Amygdala (tissue), 56 donors: Measurements from ENCODE around the gene AFF3.

ENCODE experiments used
- DNase-seq, 56 donors: peaks; one replicate each; lab custom pipeline; 2025; lab: John Stamatoyannopoulos, UW

AFF3 gene

DNA sequence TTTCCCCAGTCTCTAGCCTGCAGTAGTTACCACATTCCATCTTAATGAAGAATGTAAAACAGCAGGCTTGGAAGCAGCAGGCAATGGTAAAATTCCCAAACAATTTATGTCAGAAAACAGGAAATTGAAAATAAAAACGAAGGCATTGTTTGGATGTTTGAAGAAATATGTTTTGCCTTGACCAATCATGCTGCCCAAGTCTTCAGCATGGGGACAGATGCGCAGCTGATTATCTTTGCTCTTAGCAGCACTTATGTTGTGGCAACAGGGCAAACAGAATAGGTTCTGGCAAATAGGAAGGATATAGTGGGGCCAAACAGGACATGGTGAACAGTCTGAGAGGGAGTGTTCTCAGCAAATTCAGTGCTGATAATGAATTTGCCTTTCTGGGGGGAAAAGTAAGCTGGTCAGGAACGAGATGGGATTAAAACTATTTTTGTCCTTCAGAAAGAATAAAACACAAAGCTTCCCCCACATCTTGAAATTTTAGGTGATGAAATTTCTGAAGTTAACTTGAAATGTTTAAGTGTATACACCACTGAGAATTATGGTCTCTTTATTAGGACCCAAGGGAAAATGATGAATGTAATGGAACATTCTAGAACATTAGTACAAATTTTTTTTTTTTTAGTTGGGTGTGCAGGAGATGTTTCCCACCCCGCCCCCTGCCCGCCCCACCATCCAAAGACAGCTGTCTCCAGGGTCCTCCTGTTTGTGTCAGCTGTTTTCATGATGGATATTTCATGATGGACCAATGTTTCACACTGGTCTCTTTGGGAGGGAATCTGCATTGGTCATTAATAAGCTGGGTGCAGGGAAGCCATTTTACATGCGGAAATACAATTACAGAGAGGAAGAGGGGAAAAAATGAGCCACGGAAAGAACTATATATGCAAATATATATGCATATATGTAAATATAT is 413.0 kb downstream of the AFF3 start:
- DNase-seq: no peak

DNA sequence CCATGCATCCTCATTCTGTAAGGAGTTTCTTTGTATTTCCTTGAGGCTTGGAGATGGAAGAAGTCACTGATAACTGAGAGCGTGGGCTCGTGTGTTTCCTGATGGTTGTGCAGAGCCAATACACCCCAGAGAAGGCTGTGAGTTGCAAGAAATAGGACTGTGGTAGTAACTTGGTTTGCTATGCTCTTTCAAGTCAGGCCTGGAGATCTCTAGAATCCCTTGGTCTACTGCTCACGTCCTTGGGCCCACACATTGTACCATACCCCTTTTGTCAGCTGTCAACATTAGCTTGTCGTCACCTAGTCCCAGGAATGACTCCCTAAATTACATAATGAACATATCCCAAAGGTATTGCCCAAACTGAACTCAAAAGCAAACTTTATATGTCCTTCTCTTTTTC is 414.2 kb downstream of the AFF3 start:
- no peak for DNase-seq

DNA sequence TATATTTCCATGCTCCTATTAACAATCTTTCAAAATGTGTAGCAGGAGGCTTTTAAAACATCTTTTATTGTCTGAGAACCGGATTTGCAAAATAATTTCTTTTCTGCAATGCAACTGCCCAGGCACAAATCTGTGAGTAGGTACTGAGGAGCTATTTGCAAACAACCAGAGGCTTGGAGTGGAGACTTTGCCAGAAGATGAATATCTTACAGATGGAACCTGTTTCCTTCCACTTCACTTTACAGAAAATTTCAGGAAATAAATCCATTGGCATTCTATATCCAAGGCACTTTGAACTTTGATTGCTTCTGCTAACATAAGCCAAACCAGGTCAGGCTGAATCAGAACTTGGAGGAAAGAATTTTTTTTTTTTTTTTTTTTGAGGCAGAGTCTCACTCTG is 415.2 kb downstream of the AFF3 start:
- no peak for DNase-seq

GRCh38 chr2:99726691-99727090 is 415.7 kb downstream of the AFF3 start:
- DNase-seq: no peak

- DNase-seq: no peak
Observed at GRCh38 chr2:99725820-99726219, 416.6 kb downstream of the AFF3 start.

- no peak for DNase-seq
Observed at GRCh38 chr2:99722476-99722875, 419.9 kb downstream of the AFF3 start.

- no peak for DNase-seq
Observed at GRCh38 chr2:99719102-99719501, 423.3 kb downstream of the AFF3 start.

DNA sequence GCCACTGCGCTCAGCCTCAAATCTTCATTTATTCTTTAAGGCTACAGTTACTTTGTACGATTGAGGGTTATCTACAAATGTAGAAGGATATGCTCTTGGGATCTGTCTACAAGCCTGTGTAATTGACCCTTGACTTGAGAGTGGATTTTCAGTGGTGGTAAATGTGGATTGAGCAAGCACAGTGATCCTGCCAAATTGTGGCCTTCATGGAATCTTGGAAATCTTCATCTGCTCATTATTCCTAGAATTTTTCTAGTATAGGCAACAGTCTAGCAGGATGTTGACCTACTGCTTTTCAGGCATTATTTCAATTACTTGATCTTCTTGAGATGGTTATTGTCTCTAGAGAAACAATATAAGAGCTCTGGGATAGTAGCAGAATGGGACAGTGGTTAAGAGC is 426.4 kb downstream of the AFF3 start:
- no peak for DNase-seq

GRCh38 chr2:99714349-99714748 is 428.0 kb downstream of the AFF3 start:
- DNase-seq: no peak

- no peak for DNase-seq
Observed at GRCh38 chr2:99711144-99711543, 431.2 kb downstream of the AFF3 start.

DNA sequence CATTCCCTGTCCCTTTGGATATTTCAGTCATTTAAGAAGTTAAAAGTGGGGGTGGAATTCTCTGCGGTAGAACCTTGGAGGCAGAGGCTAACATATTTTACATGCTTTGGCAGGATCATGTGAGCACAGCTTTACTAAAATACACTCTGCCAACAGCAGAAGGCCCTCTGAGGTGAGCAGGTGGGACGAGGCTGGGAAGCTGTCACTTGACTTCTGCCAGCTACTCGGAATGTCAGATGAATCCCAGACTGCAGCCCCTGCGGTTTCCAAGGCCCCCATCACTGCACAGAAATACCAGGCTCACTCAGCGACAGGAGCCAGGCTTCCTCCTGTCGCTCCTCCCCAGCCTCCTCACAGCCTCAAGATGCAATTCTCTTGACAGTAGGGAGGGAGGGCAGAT is 431.7 kb downstream of the AFF3 start:
- peak in 1 of 56 donors; percentile 4 for DNase-seq

GRCh38 chr2:99709229-99709628 is 433.2 kb downstream of the AFF3 start:
- no peak for DNase-seq

DNA sequence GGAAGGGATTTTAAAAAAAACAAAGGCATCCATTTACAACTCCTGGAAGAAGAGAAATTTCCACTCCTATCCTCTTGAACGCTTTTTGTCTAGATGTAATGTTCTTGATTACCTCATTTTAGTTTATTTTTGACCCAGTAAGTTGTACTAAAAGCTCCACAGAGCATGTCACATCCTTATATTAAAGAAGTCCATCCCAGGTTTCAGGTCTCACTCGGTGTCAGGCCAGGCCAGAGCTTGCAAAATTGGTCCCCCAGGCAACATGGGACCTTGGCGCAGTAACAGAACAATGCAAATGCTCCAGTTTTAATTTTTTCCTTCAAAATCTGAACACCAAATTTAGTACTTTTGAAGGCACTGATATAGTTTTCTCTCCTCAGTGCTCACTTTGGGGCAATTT is 434.2 kb downstream of the AFF3 start:
- no peak for DNase-seq

DNA sequence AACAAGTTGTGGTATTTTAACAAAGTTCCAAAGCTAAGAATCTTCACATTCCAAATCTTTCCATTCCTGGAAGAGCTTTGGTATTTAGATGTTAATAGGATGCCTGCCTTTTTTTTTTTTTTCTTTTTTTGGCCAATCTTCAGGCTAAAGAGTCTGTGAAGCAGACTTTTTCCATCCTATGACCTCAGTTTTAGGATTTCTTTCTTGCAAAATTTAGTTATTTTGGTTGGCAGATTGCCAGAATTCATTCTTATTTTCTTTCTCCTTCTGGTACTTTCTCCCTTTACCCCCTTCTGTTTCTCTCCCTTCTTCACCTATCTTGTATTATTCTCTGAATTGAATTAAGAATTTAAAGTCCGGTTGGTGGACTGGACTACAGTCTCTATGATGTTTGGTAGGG is 434.8 kb downstream of the AFF3 start:
- DNase-seq: no peak

- DNase-seq: no peak
Observed at GRCh38 chr2:99706735-99707134, 435.7 kb downstream of the AFF3 start.

- no peak for DNase-seq
Observed at GRCh38 chr2:99701503-99701902, 440.9 kb downstream of the AFF3 start.

DNA sequence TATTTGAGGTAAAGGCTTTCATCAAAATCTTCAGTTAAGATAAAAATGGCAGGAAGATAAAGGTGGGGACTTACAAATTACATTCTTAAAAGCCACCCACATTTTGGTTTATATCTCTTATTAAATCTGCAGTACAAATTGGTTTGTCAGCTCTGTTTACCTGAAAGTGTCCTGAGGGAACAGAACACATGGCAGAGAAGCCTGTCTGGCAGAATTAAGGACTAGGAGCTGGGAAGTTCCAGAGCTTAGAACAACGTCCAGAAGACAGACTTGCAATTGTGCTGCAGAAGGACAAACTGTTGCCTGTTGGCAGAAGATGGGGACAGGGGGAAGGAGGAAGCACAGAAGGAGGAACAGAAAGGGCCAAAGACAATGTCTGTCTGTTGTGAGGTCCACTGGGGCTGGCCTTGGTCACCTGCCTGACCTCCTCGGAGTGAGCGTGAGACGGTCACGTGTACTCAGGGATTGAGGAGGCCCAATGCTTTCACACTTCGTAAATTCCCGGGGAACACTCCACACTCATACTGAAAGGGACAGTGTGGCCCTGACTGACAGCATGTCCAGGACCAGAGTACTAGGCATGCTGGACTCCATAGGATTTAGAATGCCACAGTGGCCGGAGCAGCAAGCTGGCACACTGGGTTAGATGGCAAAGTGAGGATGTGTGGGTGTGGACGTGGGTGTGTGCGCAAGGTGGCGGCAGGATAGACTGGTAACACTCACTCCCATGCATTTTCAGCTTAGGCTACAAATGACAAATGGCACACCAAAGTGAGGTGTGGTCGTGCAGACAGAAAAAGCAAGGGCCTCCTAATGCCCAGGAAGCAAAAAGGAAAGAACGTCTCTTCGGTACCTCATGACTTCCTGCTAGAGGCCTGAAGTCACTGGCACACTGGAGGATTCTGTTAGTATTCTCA is 441.6 kb downstream of the AFF3 start:
- no peak for DNase-seq

DNA sequence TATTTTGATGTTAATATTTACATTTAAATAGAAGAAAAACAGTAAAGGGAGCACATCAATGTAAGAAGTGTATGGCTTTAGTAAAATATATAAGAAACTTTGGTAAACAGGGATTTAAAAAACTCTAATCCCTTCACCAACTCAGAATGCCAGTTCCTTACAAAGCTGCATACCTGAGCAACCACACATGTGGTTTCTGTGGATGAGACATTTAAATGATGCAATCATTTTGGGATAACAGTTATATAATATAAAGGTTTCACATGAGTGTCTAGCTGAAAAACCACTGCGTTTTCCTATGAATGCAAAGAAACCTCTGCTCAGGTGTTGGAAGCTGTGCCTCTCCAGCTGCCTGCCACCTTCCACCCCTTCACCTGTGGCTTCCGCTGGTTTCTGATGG is 443.5 kb downstream of the AFF3 start:
- DNase-seq: no peak

DNA sequence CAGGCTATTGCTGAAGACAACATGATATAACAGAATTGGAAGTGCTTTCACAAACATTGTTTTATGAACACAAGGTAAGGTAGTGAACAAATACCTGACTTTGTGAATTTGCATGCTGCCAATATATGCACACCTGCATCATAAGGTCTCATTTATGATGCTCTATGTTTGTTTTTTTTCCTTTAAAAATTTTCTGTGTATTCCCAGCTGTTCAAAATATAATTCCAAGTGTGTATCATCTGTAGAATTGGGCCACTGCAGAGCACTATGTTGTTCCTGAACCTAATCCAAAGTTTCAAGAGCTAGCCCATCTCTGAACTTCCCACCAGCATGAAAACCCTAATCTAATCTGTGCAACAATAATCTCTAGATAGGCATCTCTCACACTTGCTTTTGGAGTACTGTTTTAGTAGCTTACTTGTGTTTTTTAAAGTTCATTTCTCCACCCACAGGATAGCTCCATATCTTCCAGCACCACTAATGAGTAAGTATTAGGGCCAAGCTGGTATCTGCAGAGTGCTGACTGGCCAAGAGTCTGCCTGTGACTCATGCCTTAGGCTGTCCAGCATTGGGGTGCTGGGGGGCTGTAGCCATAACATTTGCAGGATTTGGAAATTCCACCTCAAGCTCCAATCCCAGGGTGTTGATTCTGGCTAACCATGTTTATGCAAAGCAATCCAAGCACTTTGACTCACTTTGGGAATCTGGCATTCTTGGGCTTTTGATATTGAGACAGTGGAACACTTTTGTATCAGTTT is 444.4 kb downstream of the AFF3 start:
- no peak for DNase-seq

DNA sequence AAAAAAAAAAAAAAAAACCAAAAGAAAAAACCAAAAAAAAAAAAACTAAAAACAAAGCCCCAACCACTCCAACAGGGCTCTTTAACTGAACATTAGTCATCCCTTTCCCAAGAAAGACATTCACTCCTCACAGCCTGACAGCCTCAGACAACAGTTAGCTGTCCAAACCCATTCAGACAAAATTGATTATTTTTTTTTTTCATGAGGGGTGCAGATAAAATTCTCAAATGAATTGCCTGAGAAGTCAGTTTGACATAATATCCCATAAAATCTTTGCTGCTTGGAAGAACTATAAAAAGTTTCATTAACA is 446.5 kb downstream of the AFF3 start:
- DNase-seq: no peak
